IMR-90 (cell line): ENCODE data around the gene TBRG4.

ENCODE experiments used
- MXI1 ChIP-seq: IDR thresholded peaks from 2 replicates; pipeline ENCODE4 v1.6.1; 2012; ENCODE audit warnings: low read depth, mild to moderate bottlenecking, low read length, moderate library complexity, borderline replicate concordance
- POLR2A ChIP-seq: IDR thresholded peaks from 2 replicates; pipeline ENCODE4 v1.6.1; 2012; ENCODE audit warnings: mild to moderate bottlenecking, low read depth, low read length
- RCOR1 ChIP-seq: IDR thresholded peaks from 2 replicates; pipeline ENCODE4 v1.6.1; 2012; ENCODE audit warnings: mild to moderate bottlenecking, low read length, improper control_type of control experiment; ENCODE audit not compliant: insufficient replicate concordance
- RFX5 ChIP-seq: IDR thresholded peaks from 2 replicates; pipeline ENCODE4 v1.8.0; 2012; ENCODE audit warnings: low read depth, mild to moderate bottlenecking, low read length, moderate library complexity
- USF2 ChIP-seq: fragments of 150-350 bp; IDR thresholded peaks from 2 replicates; pipeline ENCODE4 v1.6.1; 2017; ENCODE audit warnings: mild to moderate bottlenecking, antibody characterized with exemption, low read length, low read depth
- TF ChIP-seq, protein P1 (sequence below): conservative IDR thresholded peaks from 2 replicates; pipeline ENCODE4 v1.5.1; 2012; ENCODE audit warnings: mild to moderate bottlenecking, low read depth, low read length, improper control_type of control experiment

GRCh38 chr7:45158471-45158870 is 47.0 kb upstream of the TBRG4 start:
- TF ChIP-seq RFX5 (no peak), POLR2A (no peak), USF2 (no peak), RCOR1 (no peak), MXI1 (no peak)
- TF ChIP-seq, protein P1, sequence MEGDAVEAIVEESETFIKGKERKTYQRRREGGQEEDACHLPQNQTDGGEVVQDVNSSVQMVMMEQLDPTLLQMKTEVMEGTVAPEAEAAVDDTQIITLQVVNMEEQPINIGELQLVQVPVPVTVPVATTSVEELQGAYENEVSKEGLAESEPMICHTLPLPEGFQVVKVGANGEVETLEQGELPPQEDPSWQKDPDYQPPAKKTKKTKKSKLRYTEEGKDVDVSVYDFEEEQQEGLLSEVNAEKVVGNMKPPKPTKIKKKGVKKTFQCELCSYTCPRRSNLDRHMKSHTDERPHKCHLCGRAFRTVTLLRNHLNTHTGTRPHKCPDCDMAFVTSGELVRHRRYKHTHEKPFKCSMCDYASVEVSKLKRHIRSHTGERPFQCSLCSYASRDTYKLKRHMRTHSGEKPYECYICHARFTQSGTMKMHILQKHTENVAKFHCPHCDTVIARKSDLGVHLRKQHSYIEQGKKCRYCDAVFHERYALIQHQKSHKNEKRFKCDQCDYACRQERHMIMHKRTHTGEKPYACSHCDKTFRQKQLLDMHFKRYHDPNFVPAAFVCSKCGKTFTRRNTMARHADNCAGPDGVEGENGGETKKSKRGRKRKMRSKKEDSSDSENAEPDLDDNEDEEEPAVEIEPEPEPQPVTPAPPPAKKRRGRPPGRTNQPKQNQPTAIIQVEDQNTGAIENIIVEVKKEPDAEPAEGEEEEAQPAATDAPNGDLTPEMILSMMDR: no peak
